IMR-90 (cell line): ENCODE measurements around the gene ERGIC1. TPM values are rescaled to one million over a fixed set of nuclear protein-coding genes. Genes with fewer than 3 reads are reported as not detected.

Experiments used
- ATAC-seq: fragments of 200-7000 bp; cut with Tn5 transposase; 2 replicates; pipeline ENCODE4 v1.9.1; 2020; ENCODE audit warnings: low read depth, mild to moderate bottlenecking, moderate library complexity
- BruUV-seq: library from RNA; stranded (reverse); fragments of 400-500 nt; replicated peaks from 2 replicates; lab custom pipeline; 2021; lab: Mats Ljungman, UMichigan
- CTCF ChIA-PET: fragments of 300-600 bp; formaldehyde crosslinking; extraction: SDS; loops from one replicate; lab custom pipeline; 2021; ENCODE audit warnings: antibody characterized with exemption; lab: Yijun Ruan, JAX
- POLR2A ChIA-PET: fragments of 300-600 bp; sonication (Branson Sonifier 250); formaldehyde crosslinking; loops from one replicate; lab custom pipeline; 2022; ENCODE audit warnings: antibody characterized with exemption; ENCODE audit not compliant: unreplicated experiment; lab: Charles Lee
- DNase-seq: peaks from one replicate; pipeline ENCODE4 v3.0.0; 2013
- H2AFZ ChIP-seq: replicated peaks from 2 replicates; pipeline ENCODE3; 2013; ENCODE audit warnings: low read length, mild to moderate bottlenecking; ENCODE audit not compliant: poor library complexity
- H2AK5ac ChIP-seq: 2 replicates; pipeline ENCODE4 v1.6.1; 2013; ENCODE audit warnings: low read depth, low read length, inconsistent platforms
- H2AK9ac ChIP-seq: replicated peaks from 2 replicates; pipeline ENCODE3; 2013; ENCODE audit warnings: mild to moderate bottlenecking, low read depth, low read length, moderate library complexity; ENCODE audit not compliant: poor library complexity
- H2BK120ac ChIP-seq: 2 replicates; pipeline ENCODE4 v1.6.1; 2013; ENCODE audit warnings: low read depth, low read length, inconsistent platforms
- H2BK15ac ChIP-seq: 3 replicates; pipeline ENCODE4 v1.6.1; 2013; ENCODE audit warnings: low read depth, low read length, inconsistent platforms
- H2BK20ac ChIP-seq: 2 replicates; pipeline ENCODE4 v1.6.1; 2013; ENCODE audit warnings: low read depth, mild to moderate bottlenecking, inconsistent platforms, low read length, moderate library complexity
- H2BK5ac ChIP-seq: 2 replicates; pipeline ENCODE4 v1.6.1; 2013; ENCODE audit warnings: mild to moderate bottlenecking, low read depth, low read length, inconsistent platforms; ENCODE audit not compliant: poor library complexity, severe bottlenecking
- H3K14ac ChIP-seq: replicated peaks from 2 replicates; pipeline ENCODE4 v1.6.1; 2013; ENCODE audit warnings: low read depth, low read length, inconsistent platforms
- H3K18ac ChIP-seq: 2 replicates; pipeline ENCODE4 v1.6.1; 2013; ENCODE audit warnings: low read depth, low read length, control low read depth
- H3K23ac ChIP-seq: 2 replicates; pipeline ENCODE4 v1.6.1; 2013; ENCODE audit warnings: low read depth, low read length, inconsistent platforms
- H3K27ac ChIP-seq: 2 replicates; pipeline ENCODE4 v1.5.1; 2013; ENCODE audit warnings: mild to moderate bottlenecking, control low read depth, low read length; ENCODE audit not compliant: insufficient read depth
- H3K27me3 ChIP-seq: 2 replicates; pipeline ENCODE4 v1.6.1; 2013; ENCODE audit warnings: low read length; ENCODE audit not compliant: control insufficient read depth, insufficient read depth
- H3K36me3 ChIP-seq: 2 replicates; pipeline ENCODE4 v1.6.1; 2013; ENCODE audit warnings: low read length, mixed read lengths; ENCODE audit not compliant: control insufficient read depth, insufficient read depth
- H3K4ac ChIP-seq: 2 replicates; pipeline ENCODE4 v1.6.1; 2013; ENCODE audit warnings: low read depth, low read length, inconsistent platforms
- H3K4me1 ChIP-seq: 2 replicates; pipeline ENCODE4 v1.6.1; 2013; ENCODE audit warnings: low read length, mixed read lengths; ENCODE audit not compliant: control insufficient read depth, insufficient read depth
- H3K4me2 ChIP-seq: 2 replicates; pipeline ENCODE4 v1.6.1; 2013; ENCODE audit warnings: low read depth, mild to moderate bottlenecking, control low read depth, low read length, moderate library complexity
- H3K4me3 ChIP-seq: 2 replicates; pipeline ENCODE4 v1.5.1; 2013; ENCODE audit warnings: low read depth, mild to moderate bottlenecking, control low read depth, low read length, moderate library complexity; ENCODE audit not compliant: insufficient read depth
- H3K56ac ChIP-seq: 2 replicates; pipeline ENCODE4 v1.6.1; 2013; ENCODE audit warnings: low read length, inconsistent platforms; ENCODE audit not compliant: insufficient read depth; ENCODE audit errors: extremely low read depth
- H3K79me1 ChIP-seq, 2 experiments: 2 replicates each; pipeline ENCODE4 v1.6.1; 2013; ENCODE audit warnings: low read length in 2 of 2, inconsistent platforms in 1 of 2, low read depth in 1 of 2
- H3K9ac ChIP-seq: 2 replicates; pipeline ENCODE4 v1.6.1; 2013; ENCODE audit warnings: low read depth, low read length, control low read depth
- H3K9me1 ChIP-seq: 2 replicates; pipeline ENCODE4 v1.6.1; 2013; ENCODE audit warnings: low read length, inconsistent platforms; ENCODE audit not compliant: insufficient read depth
- H3K9me3 ChIP-seq: 2 replicates; pipeline ENCODE4 v1.6.1; 2013; ENCODE audit warnings: low read length; ENCODE audit not compliant: control insufficient read depth, insufficient read depth
- H4K20me1 ChIP-seq: 2 replicates; pipeline ENCODE4 v1.6.1; 2013; ENCODE audit warnings: low read length, inconsistent platforms; ENCODE audit not compliant: insufficient read depth
- H4K5ac ChIP-seq: 2 replicates; pipeline ENCODE4 v1.6.1; 2013; ENCODE audit warnings: mild to moderate bottlenecking, low read depth, low read length, control low read depth
- H4K8ac ChIP-seq, 2 experiments: 2 replicates each; pipeline ENCODE4 v1.6.1; 2013; ENCODE audit warnings: low read depth in 2 of 2, low read length in 2 of 2, control low read depth in 1 of 2, inconsistent platforms in 1 of 2
- H4K91ac ChIP-seq: 2 replicates; pipeline ENCODE4 v1.6.1; 2013; ENCODE audit warnings: low read depth, low read length, inconsistent platforms; ENCODE audit not compliant: insufficient read depth
- BHLHE40 ChIP-seq: fragments of 150-350 bp; IDR thresholded peaks from 2 replicates; pipeline ENCODE4 v1.6.1; 2016; ENCODE audit warnings: mild to moderate bottlenecking, low read depth, low read length
- CEBPB ChIP-seq: IDR thresholded peaks from 2 replicates; pipeline ENCODE4 v1.6.1; 2012; ENCODE audit warnings: low read depth, low read length, improper control_type of control experiment
- CHD1 ChIP-seq: IDR thresholded peaks from 2 replicates; pipeline ENCODE4 v1.6.1; 2012; ENCODE audit warnings: low read depth, low read length, improper control_type of control experiment
- FOS ChIP-seq: fragments of 150-350 bp; IDR thresholded peaks from 2 replicates; pipeline ENCODE4 v1.6.1; 2016; ENCODE audit warnings: low read depth, low read length
- MAFK ChIP-seq: IDR thresholded peaks from 2 replicates; pipeline ENCODE4 v1.6.1; 2012; ENCODE audit warnings: low read depth, low read length, improper control_type of control experiment
- MAZ ChIP-seq: IDR thresholded peaks from 2 replicates; pipeline ENCODE4 v1.6.1; 2012; ENCODE audit warnings: low read depth, mild to moderate bottlenecking, low read length, improper control_type of control experiment, moderate library complexity, borderline replicate concordance
- MXI1 ChIP-seq: IDR thresholded peaks from 2 replicates; pipeline ENCODE4 v1.6.1; 2012; ENCODE audit warnings: low read depth, mild to moderate bottlenecking, low read length, moderate library complexity, borderline replicate concordance
- NFE2L2 ChIP-seq: fragments of 150-350 bp; IDR thresholded peaks from 2 replicates; pipeline ENCODE4 v1.6.1; 2016; ENCODE audit warnings: low read depth, mild to moderate bottlenecking, low read length
- POLR2A ChIP-seq: IDR thresholded peaks from 2 replicates; pipeline ENCODE4 v1.6.1; 2012; ENCODE audit warnings: mild to moderate bottlenecking, low read depth, low read length
- RAD21 ChIP-seq: IDR thresholded peaks from 2 replicates; pipeline ENCODE4 v1.6.1; 2012; ENCODE audit warnings: low read length, improper control_type of control experiment
- RCOR1 ChIP-seq: IDR thresholded peaks from 2 replicates; pipeline ENCODE4 v1.6.1; 2012; ENCODE audit warnings: mild to moderate bottlenecking, low read length, improper control_type of control experiment; ENCODE audit not compliant: insufficient replicate concordance
- RFX5 ChIP-seq: IDR thresholded peaks from 2 replicates; pipeline ENCODE4 v1.8.0; 2012; ENCODE audit warnings: low read depth, mild to moderate bottlenecking, low read length, moderate library complexity
- SMC3 ChIP-seq: fragments of 150-350 bp; IDR thresholded peaks from 2 replicates; pipeline ENCODE4 v1.6.1; 2016; ENCODE audit warnings: low read depth, mild to moderate bottlenecking, antibody characterized with exemption, low read length, moderate library complexity
- WGBS, 2 experiments: methylation state at CpG; one replicate each; pipeline versions ENCODE4 v1.1.5 to v1.1.7; 2013; ENCODE audit warnings: missing lambda C conversion rate in 2 of 2; ENCODE audit not compliant: insufficient read length in 1 of 2; ENCODE audit errors: extremely low coverage in 2 of 2; 5-methylcytosine and 5-hydroxymethylcytosine counted together
- dilution Hi-C: fragments of 300-500 bp; cut with HindIII; formaldehyde crosslinking; loops from one replicate; pipeline ENCODE4 v1.14.3; 2018; ENCODE audit warnings: low sequenced_read_pairs; ENCODE audit not compliant: unreplicated experiment
- in situ Hi-C: fragments of 300-500 bp; cut with MboI; formaldehyde crosslinking; loops from 3 replicates; pipeline ENCODE4 v1.14.3; 2019; ENCODE audit warnings: low sequenced_read_pairs, inconsistent platforms, mixed read lengths
- intact Hi-C: fragments of 100-400 bp; cut with micrococcal nuclease; formaldehyde crosslinking; loops from 2 replicates; pipeline ENCODE4 v1.10.0; 2022
- polyA plus RNA-seq, 3 experiments: library from polyadenylated mRNA; depleted of rRNA; stranded (reverse); fragments of >200 nt; gene quantifications; 2 replicates each; pipeline ENCODE4 v1.2.3, GENCODE V29; 2012; ENCODE audit warnings: low replicate concordance in 1 of 3
- total RNA-seq: library from RNA; depleted of rRNA; stranded (reverse); fragments of >200 nt; gene quantifications from 2 replicates; pipeline ENCODE4 v1.2.3, GENCODE V29; 2012
- TF ChIP-seq, protein P1 (sequence below): conservative IDR thresholded peaks from 2 replicates; pipeline ENCODE4 v1.5.1; 2012; ENCODE audit warnings: mild to moderate bottlenecking, low read depth, low read length, improper control_type of control experiment
- TF ChIP-seq, protein P2 (sequence below): fragments of 150-350 bp; IDR thresholded peaks from 2 replicates; pipeline ENCODE4 v1.6.1; 2016; ENCODE audit warnings: low read depth, mild to moderate bottlenecking, low read length, moderate library complexity, borderline replicate concordance
- TF ChIP-seq, protein P3 (sequence below): fragments of 150-350 bp; IDR thresholded peaks from 2 replicates; pipeline ENCODE4 v1.6.1; 2017; ENCODE audit warnings: mild to moderate bottlenecking, antibody characterized with exemption, low read length, low read depth

Gene ERGIC1
- total and polyA plus RNA-seq, 2 of the 4 experiments (the other 2 are of a cell fraction), result 134 to 192 TPM

DNA sequence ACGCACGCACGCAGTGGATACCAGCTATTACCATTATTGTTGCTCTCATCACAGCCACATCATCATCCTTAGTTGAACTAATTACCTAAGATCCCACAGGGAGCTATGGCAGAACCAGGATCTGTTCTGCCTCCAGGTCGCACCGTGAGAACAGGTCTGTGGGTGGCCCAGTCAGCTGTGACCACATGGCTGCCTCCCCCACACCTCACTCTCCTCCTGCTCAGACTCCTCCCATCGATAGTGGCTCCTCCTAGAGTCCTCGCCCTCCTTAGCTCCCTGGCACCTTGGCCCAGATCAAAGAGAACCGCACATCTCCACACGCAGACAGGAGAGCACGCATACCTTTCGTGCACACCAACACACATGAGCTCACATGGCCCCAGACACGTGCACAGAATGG is 92.7 kb downstream of the ERGIC1 start:
- TF ChIP-seq NFE2L2 (no peak), FOS (no peak), RFX5 (no peak), POLR2A (no peak), MXI1 (no peak), MAFK (no peak), CEBPB (no peak), RCOR1 (no peak), BHLHE40 (no peak), RAD21 (no peak), CHD1 (no peak), MAZ (no peak), SMC3 (no peak)
- TF ChIP-seq, protein P1, sequence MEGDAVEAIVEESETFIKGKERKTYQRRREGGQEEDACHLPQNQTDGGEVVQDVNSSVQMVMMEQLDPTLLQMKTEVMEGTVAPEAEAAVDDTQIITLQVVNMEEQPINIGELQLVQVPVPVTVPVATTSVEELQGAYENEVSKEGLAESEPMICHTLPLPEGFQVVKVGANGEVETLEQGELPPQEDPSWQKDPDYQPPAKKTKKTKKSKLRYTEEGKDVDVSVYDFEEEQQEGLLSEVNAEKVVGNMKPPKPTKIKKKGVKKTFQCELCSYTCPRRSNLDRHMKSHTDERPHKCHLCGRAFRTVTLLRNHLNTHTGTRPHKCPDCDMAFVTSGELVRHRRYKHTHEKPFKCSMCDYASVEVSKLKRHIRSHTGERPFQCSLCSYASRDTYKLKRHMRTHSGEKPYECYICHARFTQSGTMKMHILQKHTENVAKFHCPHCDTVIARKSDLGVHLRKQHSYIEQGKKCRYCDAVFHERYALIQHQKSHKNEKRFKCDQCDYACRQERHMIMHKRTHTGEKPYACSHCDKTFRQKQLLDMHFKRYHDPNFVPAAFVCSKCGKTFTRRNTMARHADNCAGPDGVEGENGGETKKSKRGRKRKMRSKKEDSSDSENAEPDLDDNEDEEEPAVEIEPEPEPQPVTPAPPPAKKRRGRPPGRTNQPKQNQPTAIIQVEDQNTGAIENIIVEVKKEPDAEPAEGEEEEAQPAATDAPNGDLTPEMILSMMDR, result no peak
- TF ChIP-seq, protein P2, sequence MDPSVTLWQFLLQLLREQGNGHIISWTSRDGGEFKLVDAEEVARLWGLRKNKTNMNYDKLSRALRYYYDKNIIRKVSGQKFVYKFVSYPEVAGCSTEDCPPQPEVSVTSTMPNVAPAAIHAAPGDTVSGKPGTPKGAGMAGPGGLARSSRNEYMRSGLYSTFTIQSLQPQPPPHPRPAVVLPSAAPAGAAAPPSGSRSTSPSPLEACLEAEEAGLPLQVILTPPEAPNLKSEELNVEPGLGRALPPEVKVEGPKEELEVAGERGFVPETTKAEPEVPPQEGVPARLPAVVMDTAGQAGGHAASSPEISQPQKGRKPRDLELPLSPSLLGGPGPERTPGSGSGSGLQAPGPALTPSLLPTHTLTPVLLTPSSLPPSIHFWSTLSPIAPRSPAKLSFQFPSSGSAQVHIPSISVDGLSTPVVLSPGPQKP, result no peak
- TF ChIP-seq, protein P3, sequence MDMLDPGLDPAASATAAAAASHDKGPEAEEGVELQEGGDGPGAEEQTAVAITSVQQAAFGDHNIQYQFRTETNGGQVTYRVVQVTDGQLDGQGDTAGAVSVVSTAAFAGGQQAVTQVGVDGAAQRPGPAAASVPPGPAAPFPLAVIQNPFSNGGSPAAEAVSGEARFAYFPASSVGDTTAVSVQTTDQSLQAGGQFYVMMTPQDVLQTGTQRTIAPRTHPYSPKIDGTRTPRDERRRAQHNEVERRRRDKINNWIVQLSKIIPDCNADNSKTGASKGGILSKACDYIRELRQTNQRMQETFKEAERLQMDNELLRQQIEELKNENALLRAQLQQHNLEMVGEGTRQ, result no peak
- no peaks in the 10 kb centered on the region for H4K20me1 ChIP-seq
- POLR2A ChIA-PET, result no interaction called here
- H2BK120ac ChIP-seq, result peak overlapping the region; percentile 54; the same call in 1 of the 2 replicates
- peak overlapping the region; percentile 3; the same call in 1 of the 3 replicates for H2BK15ac ChIP-seq
- no peak for ATAC-seq
- H3K56ac ChIP-seq, result no peak overlapping the region
- no peak overlapping the region for H3K9ac ChIP-seq
- in situ Hi-C loops (no loop called here), dilution Hi-C loops (no loop called here), intact Hi-C loops (no loop called here)
- peaks cover 19% of the 10 kb centered on the region for H3K4me1 ChIP-seq
- peak overlapping the region; percentile 25; the same call in 1 of the 2 replicates for H3K27ac ChIP-seq
- H3K18ac ChIP-seq, result no peak overlapping the region
- H3K36me3 ChIP-seq, result peaks cover 32% of the 10 kb centered on the region
- H2AK5ac ChIP-seq, result peak overlapping the region; percentile 65
- H4K91ac ChIP-seq, result peak overlapping the region; percentile 65; the same call in 1 of the 2 replicates
- H3K9me3 ChIP-seq, result no peaks in the 10 kb centered on the region
- peaks cover 24 to 52% of the 10 kb centered on the region in 2 experiments; a peak in 3 of 4 replicates for H3K79me1 ChIP-seq
- H3K4ac ChIP-seq, result peak overlapping the region; percentile 53
- H3K23ac ChIP-seq, result no peak overlapping the region
- no peak overlapping the region for H3K14ac ChIP-seq
- WGBS, 2 experiments, result 83% methylated on average over 8 of the region's 12 CpGs; no CpG with 5 or more reads in 1 of the 2 experiments
- no peak for DNase-seq
- H3K4me3 ChIP-seq, result no peak overlapping the region
- H3K9me1 ChIP-seq, result peaks cover 6% of the 10 kb centered on the region; the same call in 1 of the 2 replicates
- peak overlapping the region; percentile 16 for H2BK5ac ChIP-seq
- CTCF ChIA-PET, result interaction anchor here (0.9 kb wide), 1 partner anchor 212 kb away, joined by 3 read pairs; no protein-coding TSS in a partner anchor
- H3K27me3 ChIP-seq, result no peaks in the 10 kb centered on the region
- no peak overlapping the region for H4K5ac ChIP-seq
- H2BK20ac ChIP-seq, result no peak overlapping the region
- H2AK9ac ChIP-seq, result no peak overlapping the region
- peak overlapping the region; percentile 6 to 65; a peak in 2 of 4 replicates for H4K8ac ChIP-seq
- H2AFZ ChIP-seq, result no peak overlapping the region
- H3K4me2 ChIP-seq, result no peak overlapping the region
- BruUV-seq, result no TSS peak
